GM18526 (cell line): ENCODE measurements around the gene TMEM150B.

Experiments used
- POLR2A ChIP-seq: IDR thresholded peaks from 3 replicates; pipeline ENCODE4 v1.6.1; 2011; ENCODE audit not compliant: insufficient read length; ENCODE audit errors: extremely low read depth

TMEM150B gene

GRCh38 chr19:55322204-55322885 lies 2.8 kb downstream of the TMEM150B start:
- no peak for TF ChIP-seq POLR2A

DNA sequence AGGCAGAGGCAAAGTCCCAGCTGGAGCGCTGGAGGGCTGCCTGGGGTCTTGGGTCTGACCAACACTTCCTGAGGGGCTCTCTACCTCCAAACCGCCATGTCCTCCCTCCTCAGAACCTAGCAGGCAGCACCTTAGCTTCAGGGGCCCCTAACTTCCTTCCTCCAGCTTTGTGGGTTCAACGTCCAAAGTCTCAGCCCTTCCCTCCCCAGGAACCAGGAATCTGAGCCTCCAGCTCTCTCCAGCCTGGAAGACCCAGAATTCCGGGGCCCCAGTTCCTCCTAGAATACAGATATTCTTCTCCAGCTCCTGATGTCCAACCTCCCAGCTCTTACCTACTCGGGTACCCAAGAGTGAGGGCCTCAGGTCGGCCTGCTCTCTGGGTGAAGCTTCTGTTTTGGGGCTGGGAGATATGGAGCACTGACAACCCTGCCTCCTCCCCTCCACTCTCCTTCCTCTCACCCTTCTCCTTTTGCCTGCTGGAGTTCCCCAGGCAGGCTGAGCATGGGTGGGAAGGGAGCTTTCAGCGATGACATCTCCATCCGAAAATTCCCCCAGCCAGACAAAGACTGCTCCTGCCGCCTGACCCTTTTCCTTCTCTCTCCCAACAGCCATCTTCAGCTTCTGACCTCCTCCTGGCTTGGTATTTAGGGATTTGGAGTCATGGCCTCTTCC lies 3.5 kb downstream of the TMEM150B start:
- no peak for TF ChIP-seq POLR2A

- TF ChIP-seq POLR2A, result no peak
Measured at GRCh38 chr19:55320844-55321419, 4.2 kb downstream of the TMEM150B start.

DNA sequence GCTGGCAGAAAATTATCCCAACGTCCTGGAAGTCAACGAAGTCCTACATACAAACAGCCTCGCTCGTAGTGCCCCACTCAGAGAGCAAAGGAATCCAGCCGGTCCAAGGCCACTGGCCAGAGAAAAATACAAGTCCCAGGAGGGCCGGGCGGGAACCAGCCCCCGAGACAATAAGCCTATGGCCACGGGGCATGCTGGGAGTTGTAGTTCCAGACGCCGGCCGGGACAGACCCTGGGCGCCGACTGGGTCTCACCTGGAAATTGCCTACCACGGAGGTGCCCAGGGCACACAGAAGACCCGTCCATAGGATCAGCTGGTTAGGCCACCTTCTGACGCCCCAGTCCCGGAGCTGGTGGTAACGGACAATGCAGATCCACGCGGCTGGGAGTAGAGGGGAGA lies 5.4 kb downstream of the TMEM150B start:
- TF ChIP-seq POLR2A, result no peak

DNA sequence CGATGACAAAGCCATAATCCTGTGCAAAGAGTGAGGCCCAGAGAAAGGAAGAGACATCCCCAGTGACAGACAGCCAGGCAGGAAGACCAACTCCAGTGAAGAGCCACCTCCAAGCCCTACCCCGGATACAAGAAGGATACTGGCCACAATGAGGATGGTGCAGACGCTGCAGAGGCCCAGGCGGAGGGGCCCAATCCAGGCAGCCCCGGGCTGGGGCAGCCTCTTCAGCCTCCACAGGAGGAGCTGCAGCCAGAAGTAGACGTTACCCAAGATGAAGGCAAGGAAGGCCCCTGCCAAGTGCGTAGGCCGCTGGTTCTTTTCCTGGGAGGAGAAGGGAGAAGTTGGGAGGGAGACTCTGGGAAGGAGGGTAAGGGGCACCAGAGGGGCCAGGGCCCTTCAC lies 8.5 kb downstream of the TMEM150B start:
- TF ChIP-seq POLR2A, result no peak

GRCh38 chr19:55315956-55316525 lies 9.1 kb downstream of the TMEM150B start:
- no peak for TF ChIP-seq POLR2A

- TF ChIP-seq POLR2A, result no peak
Measured at GRCh38 chr19:55314396-55314795, 10.7 kb downstream of the TMEM150B start.

DNA sequence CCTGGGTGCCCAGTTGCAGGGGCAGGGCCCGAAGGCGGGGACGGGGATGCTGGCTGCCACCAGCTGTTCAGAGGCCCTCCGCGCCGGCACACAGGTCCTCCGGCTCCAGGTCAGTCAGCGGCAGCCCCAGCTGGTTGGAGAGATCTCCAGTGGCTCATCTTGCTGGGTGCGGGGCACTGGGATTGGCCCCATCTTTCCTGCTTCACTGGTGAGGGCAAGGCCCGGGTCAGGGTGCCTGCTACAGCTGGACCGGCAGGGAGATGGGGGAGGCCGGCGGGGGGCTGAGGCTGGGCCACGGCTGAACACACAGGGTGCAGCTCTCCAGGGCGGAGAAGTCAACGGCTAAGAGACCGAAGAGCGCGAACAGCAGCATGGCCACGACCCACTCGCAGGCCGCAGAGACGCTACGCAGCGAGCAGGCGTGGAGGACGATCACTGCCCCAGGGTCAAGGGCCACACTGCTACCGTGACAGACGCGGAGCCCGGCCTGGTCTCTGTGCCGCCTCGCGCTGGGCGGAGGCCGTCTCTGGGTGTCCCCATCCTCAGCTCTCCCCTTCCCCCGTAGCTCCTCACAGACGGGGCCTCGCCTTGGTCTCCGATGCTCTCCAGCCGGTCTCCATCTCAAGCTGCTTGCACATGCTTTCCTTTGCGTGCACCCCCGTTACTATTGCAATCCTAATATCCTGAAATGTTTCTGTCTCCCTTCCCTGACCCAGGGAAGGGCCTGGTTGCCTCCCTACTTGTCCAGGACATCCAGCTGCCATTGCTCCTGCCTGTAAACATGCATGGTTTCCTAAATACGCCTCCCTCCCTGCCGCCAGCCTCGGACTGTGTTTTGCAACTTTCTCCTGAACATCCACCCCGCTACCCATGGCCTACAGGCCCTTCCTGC lies 12.3 kb downstream of the TMEM150B start:
- no peak for TF ChIP-seq POLR2A

GRCh38 chr19:55311797-55312196 lies 13.3 kb downstream of the TMEM150B start:
- TF ChIP-seq POLR2A, result no peak

- no peak for TF ChIP-seq POLR2A
Measured at GRCh38 chr19:55311397-55311796, 13.7 kb downstream of the TMEM150B start.

DNA sequence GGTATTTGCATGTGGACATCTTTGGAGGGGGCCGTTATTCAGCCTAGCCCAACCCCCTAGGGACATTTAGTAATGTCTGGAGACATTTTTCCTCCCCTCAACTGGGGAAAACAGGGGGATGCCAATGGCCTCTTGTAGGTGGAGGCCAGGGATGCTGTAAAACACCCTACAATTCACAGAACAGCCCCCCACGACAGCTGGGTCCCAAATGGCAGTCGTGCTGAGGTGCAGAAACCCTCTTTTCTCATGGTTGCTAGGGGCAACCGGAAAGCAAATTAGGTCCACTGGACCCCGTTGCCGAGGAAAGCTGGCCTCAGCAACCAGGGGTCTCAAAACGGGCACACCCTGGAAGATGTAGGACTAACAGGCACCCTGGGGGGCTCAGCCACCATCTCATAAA lies 14.6 kb downstream of the TMEM150B start:
- no peak for TF ChIP-seq POLR2A

DNA sequence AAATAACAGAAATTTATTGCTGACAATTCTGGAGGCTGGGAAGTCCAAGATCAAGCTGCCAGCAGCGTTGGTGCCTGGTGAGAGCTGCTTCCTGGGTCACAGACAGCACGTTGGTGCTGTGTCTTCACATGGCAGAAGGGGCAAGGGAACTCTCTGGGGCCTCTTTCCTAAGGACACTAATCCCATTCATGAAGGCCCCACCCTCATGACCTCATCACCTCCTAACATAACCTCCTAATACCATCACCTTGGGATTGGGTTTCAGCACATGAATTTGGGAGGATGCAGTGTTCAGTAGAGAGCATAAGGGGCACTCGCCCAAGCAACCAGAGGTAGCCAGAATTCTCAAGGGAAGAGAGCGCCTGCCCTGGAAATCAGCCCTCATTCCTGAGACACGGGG lies 15.7 kb downstream of the TMEM150B start:
- no peak for TF ChIP-seq POLR2A

- no peak for TF ChIP-seq POLR2A
Measured at GRCh38 chr19:55308281-55308680, 16.9 kb downstream of the TMEM150B start.

GRCh38 chr19:55306712-55307111 lies 18.4 kb downstream of the TMEM150B start:
- no peak for TF ChIP-seq POLR2A

DNA sequence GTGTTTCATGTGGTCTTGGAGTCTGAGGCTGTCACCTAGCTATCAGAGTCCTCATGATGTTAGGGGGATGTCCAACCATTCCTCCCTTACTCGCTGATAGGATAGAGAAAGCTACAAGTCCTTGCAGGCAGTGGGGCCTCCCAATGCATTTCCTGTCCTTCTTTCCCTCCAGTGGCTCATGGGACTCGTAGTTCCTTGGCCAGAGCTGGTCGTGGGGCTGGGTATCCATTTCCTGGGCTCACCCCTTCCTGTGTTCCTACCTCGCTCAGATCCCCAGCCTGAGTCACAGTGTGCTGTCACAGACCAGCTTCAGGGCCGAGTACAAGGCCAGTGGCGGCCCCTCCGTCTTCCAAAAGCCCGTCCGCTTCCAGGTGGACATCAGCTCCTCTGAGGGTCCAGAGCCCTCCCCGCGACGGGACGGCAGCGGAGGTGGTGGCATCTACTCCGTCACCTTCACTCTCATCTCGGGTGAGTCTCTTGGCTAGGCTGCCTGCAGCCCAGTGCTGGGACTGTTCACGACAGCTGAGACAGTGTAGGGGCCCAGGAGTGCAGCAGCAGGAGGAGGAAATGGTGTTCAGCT lies 19.1 kb downstream of the TMEM150B start:
- no peak for TF ChIP-seq POLR2A
